Natural killer cell (primary cell): ENCODE data around the gene IL20. TPM values are rescaled to one million over a fixed set of nuclear protein-coding genes. Genes with fewer than 3 reads are reported as not detected.

Source experiments
- ATAC-seq, 3 donors: fragments of 150-1000 bp in 2 of 3; fragments of 200-7000 bp in 1 of 3; cut with Tn5 transposase; 1 replicate in 1 of 3; 2 replicates in 2 of 3; pipeline ENCODE4 v1.10.0; 2021; ENCODE audit warnings: mild to moderate bottlenecking in 2 of 3, moderate library complexity in 2 of 3
- DNase-seq, 2 donors: peaks; one replicate each; pipeline versions ENCODE4 v3.0.0 to v3.0.0-alpha.2; 2013 to 2021; ENCODE audit warnings: mixed read lengths in 1 of 2
- H3K27ac ChIP-seq: one replicate; pipeline ENCODE4 v1.5.1; 2013; ENCODE audit warnings: mild to moderate bottlenecking, low read length
- H3K27me3 ChIP-seq: one replicate; pipeline ENCODE4 v1.6.1; 2013; ENCODE audit warnings: low read length; ENCODE audit not compliant: control insufficient read depth, insufficient read depth
- H3K36me3 ChIP-seq: one replicate; pipeline ENCODE4 v1.6.1; 2013; ENCODE audit warnings: low read length; ENCODE audit not compliant: control insufficient read depth, insufficient read depth
- H3K4me1 ChIP-seq: one replicate; pipeline ENCODE4 v1.6.1; 2013; ENCODE audit warnings: low read length; ENCODE audit not compliant: control insufficient read depth, insufficient read depth
- H3K4me3 ChIP-seq: one replicate; pipeline ENCODE4 v1.5.1; 2013; ENCODE audit warnings: low read length
- H3K9me3 ChIP-seq: one replicate; pipeline ENCODE4 v1.6.1; 2013; ENCODE audit warnings: low read length; ENCODE audit not compliant: control insufficient read depth, insufficient read depth
- H3K27ac Mint-ChIP-seq, 2 donors: one replicate each; pipeline ENCODE4 v1.8.0; 2022; ENCODE audit warnings: mild to moderate bottlenecking in 2 of 2, mixed read lengths in 2 of 2, moderate library complexity in 1 of 2
- H3K27me3 Mint-ChIP-seq, 2 donors: one replicate each; pipeline ENCODE4 v1.8.0; 2022; ENCODE audit warnings: low read depth in 2 of 2, mixed read lengths in 2 of 2
- H3K36me3 Mint-ChIP-seq: one replicate; pipeline ENCODE4 v1.8.0; 2022; ENCODE audit warnings: mixed read lengths
- H3K4me1 Mint-ChIP-seq, 2 donors: one replicate each; pipeline ENCODE4 v1.8.0; 2022; ENCODE audit warnings: mixed read lengths in 2 of 2
- H3K4me3 Mint-ChIP-seq: one replicate; pipeline ENCODE4 v1.8.0; 2022; ENCODE audit warnings: mild to moderate bottlenecking, moderate library complexity, mixed read lengths
- H3K9me3 Mint-ChIP-seq, 2 donors: one replicate each; pipeline ENCODE4 v1.8.0; 2022; ENCODE audit warnings: mixed read lengths in 2 of 2
- WGBS: methylation state at CpG from one replicate; pipeline ENCODE4 v1.1.7; 2013; ENCODE audit warnings: missing lambda C conversion rate; ENCODE audit not compliant: insufficient coverage; 5-methylcytosine and 5-hydroxymethylcytosine counted together
- intact Hi-C: fragments of 100-400 bp; cut with micrococcal nuclease; formaldehyde crosslinking; loops from one replicate; pipeline ENCODE4 v1.14.2; 2022
- total RNA-seq, 4 donors: library from RNA; stranded (reverse); fragments of 120-200 nt in 1 of 4; gene quantifications; one replicate each; pipeline versions ENCODE4 v1.2.3 to v1.2.4, GENCODE V29; 2013 to 2022
- TF ChIP-seq, protein P1 (sequence below): fragments of 200-600 bp; IDR thresholded peaks from one replicate; pipeline ENCODE4 v1.8.0; 2022; ENCODE audit warnings: antibody characterized with exemption

Gene IL20
- total RNA-seq, 3 donors from 2014 or later (not counting 1 experiment from before 2014, with no cell fraction given) = not detected

DNA sequence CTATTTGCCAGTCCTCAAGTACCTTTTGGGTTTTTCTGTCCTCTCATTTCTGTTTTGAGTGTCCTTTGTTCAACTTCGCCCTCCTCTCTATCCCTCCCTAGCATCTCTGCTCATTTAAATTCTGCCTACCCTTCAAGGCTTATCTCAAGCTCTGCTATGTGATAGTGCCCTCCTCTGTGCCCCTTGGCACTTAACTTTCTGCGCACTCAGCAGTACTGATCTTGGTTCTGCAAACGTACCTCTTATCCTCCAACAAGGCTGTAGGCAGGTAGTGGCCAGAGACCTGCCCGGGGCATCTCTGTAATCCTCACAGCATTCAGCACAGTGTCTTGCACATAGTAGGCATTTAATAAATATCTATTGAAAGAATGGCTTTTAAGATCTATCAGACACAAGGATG is 5.3 kb upstream of the IL20 start:
- no peak overlapping the region for H3K27ac Mint-ChIP-seq
- ATAC-seq = no peak
- Histone ChIP-seq H3K27ac (no peak overlapping the region), H3K36me3 (no peaks in the 10 kb centered on the region), H3K27me3 (no peaks in the 10 kb centered on the region), H3K9me3 (no peaks in the 10 kb centered on the region), H3K4me3 (no peak overlapping the region), H3K4me1 (peaks cover 6% of the 10 kb centered on the region)
- TF ChIP-seq, protein P1, sequence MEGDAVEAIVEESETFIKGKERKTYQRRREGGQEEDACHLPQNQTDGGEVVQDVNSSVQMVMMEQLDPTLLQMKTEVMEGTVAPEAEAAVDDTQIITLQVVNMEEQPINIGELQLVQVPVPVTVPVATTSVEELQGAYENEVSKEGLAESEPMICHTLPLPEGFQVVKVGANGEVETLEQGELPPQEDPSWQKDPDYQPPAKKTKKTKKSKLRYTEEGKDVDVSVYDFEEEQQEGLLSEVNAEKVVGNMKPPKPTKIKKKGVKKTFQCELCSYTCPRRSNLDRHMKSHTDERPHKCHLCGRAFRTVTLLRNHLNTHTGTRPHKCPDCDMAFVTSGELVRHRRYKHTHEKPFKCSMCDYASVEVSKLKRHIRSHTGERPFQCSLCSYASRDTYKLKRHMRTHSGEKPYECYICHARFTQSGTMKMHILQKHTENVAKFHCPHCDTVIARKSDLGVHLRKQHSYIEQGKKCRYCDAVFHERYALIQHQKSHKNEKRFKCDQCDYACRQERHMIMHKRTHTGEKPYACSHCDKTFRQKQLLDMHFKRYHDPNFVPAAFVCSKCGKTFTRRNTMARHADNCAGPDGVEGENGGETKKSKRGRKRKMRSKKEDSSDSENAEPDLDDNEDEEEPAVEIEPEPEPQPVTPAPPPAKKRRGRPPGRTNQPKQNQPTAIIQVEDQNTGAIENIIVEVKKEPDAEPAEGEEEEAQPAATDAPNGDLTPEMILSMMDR = no peak
- H3K27me3 Mint-ChIP-seq = peaks cover 23 to 37% of the 10 kb centered on the region in 2 donors
- no peak overlapping the region for H3K4me3 Mint-ChIP-seq
- H3K36me3 Mint-ChIP-seq = no peaks in the 10 kb centered on the region
- intact Hi-C loops = no loop called here
- WGBS = 82% methylated on average over 4 of the region's 4 CpGs
- H3K4me1 Mint-ChIP-seq = peaks cover 0 to 5% of the 10 kb centered on the region in 2 donors
- DNase-seq = no peak
- no peaks in the 10 kb centered on the region for H3K9me3 Mint-ChIP-seq

GRCh38 chr1:206863266-206863665 is 2.2 kb upstream of the IL20 start:
- Mint-ChIP-seq H3K9me3 (no peaks in the 10 kb centered on the region), H3K27ac (no peak overlapping the region), H3K27me3 (peaks cover 21 to 46% of the 10 kb centered on the region in 2 donors), H3K4me1 (peaks cover 0 to 6% of the 10 kb centered on the region in 2 donors), H3K36me3 (no peaks in the 10 kb centered on the region), H3K4me3 (no peak overlapping the region)
- no peak overlapping the region for H3K4me3 ChIP-seq
- no peak overlapping the region for H3K27ac ChIP-seq
- ATAC-seq (no peak), DNase-seq (no peak)
- no peaks in the 10 kb centered on the region for H3K9me3 ChIP-seq
- WGBS = 94% methylated on average over 1 of the region's 1 CpG
- intact Hi-C loops = no loop called here
- H3K36me3 ChIP-seq = no peaks in the 10 kb centered on the region
- TF ChIP-seq, protein P1 = no peak
- no peaks in the 10 kb centered on the region for H3K27me3 ChIP-seq
- H3K4me1 ChIP-seq = peaks cover 6% of the 10 kb centered on the region

- H3K36me3 ChIP-seq = no peaks in the 10 kb centered on the region
- Mint-ChIP-seq H3K4me3 (no peak overlapping the region), H3K36me3 (no peaks in the 10 kb centered on the region), H3K27me3 (peaks cover 22 to 38% of the 10 kb centered on the region in 2 donors), H3K9me3 (no peaks in the 10 kb centered on the region), H3K27ac (no peak overlapping the region), H3K4me1 (peaks cover 0 to 6% of the 10 kb centered on the region in 2 donors)
- H3K27me3 ChIP-seq = no peaks in the 10 kb centered on the region
- no peaks in the 10 kb centered on the region for H3K4me1 ChIP-seq
- no peaks in the 10 kb centered on the region for H3K9me3 ChIP-seq
- no peak overlapping the region for H3K27ac ChIP-seq
- TF ChIP-seq, protein P1 = no peak
- no peak overlapping the region for H3K4me3 ChIP-seq
- no peak for DNase-seq
- intact Hi-C loops = no loop called here
- no peak for ATAC-seq
- 83% methylated on average over 1 of the region's 2 CpGs for WGBS
Measured at GRCh38 chr1:206866062-206866461, 639 bp downstream of the IL20 start.

- peaks cover 3% of the 10 kb centered on the region for H3K9me3 ChIP-seq
- Mint-ChIP-seq H3K9me3 (no peaks in the 10 kb centered on the region), H3K4me1 (peaks cover 0 to 6% of the 10 kb centered on the region in 2 donors), H3K27me3 (peaks cover 18 to 32% of the 10 kb centered on the region in 2 donors), H3K4me3 (no peak overlapping the region), H3K36me3 (no peaks in the 10 kb centered on the region), H3K27ac (no peak overlapping the region)
- H3K36me3 ChIP-seq = no peaks in the 10 kb centered on the region
- no peak for DNase-seq
- intact Hi-C loops = no loop called here
- no peak overlapping the region for H3K27ac ChIP-seq
- TF ChIP-seq, protein P1 = no peak
- H3K4me3 ChIP-seq = no peak overlapping the region
- H3K4me1 ChIP-seq = no peaks in the 10 kb centered on the region
- H3K27me3 ChIP-seq = no peaks in the 10 kb centered on the region
- ATAC-seq = no peak
- 88% methylated on average over 1 of the region's 1 CpG for WGBS
Measured at GRCh38 chr1:206867239-206867638, 1.8 kb downstream of the IL20 start.
